Epithelial cell of esophagus (primary cell): Measurements from ENCODE around the gene ZNF441.
A peak's percentile ranks its signal among the peaks of the same experiment; 100 is the strongest.

Experiments used
- DNase-seq: peaks from one replicate; pipeline ENCODE4 v3.0.0; 2010; ENCODE audit warnings: low read depth
- H3K4me3 ChIP-seq: 2 replicates; pipeline ENCODE4 v1.5.1; 2011; ENCODE audit warnings: mild to moderate bottlenecking, low read length, control low read depth
- TF ChIP-seq, protein P1 (sequence below): IDR thresholded peaks from 2 replicates; pipeline ENCODE4 v1.5.1; 2011; ENCODE audit warnings: low read depth, mild to moderate bottlenecking, low read length, control low read depth, inconsistent platforms; ENCODE audit not compliant: insufficient read depth; ENCODE audit errors: missing control alignments

Gene ZNF441

DNA sequence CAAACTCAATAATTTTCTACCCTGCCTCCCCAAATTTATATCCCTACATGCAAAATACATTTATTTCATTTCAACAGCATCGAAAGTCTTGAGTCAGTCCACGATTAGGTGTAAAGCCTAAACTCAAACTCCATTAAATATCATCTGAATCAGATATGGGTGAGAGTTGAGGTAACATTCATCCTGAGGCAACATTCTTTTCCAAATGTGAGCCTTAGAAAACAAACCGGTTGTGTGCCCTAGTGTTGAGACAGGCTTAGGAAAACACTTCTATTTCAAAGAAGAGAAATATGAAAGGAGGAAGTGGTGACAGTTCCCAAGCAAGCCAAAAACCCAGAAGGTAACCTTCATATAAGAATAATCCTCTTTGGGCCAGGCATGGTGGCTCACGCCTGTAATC, 12.1 kb upstream of the ZNF441 start:
- no peak overlapping the region for H3K4me3 ChIP-seq
- peak; percentile 62 for DNase-seq
- TF ChIP-seq, protein P1, sequence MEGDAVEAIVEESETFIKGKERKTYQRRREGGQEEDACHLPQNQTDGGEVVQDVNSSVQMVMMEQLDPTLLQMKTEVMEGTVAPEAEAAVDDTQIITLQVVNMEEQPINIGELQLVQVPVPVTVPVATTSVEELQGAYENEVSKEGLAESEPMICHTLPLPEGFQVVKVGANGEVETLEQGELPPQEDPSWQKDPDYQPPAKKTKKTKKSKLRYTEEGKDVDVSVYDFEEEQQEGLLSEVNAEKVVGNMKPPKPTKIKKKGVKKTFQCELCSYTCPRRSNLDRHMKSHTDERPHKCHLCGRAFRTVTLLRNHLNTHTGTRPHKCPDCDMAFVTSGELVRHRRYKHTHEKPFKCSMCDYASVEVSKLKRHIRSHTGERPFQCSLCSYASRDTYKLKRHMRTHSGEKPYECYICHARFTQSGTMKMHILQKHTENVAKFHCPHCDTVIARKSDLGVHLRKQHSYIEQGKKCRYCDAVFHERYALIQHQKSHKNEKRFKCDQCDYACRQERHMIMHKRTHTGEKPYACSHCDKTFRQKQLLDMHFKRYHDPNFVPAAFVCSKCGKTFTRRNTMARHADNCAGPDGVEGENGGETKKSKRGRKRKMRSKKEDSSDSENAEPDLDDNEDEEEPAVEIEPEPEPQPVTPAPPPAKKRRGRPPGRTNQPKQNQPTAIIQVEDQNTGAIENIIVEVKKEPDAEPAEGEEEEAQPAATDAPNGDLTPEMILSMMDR, result no peak

DNA sequence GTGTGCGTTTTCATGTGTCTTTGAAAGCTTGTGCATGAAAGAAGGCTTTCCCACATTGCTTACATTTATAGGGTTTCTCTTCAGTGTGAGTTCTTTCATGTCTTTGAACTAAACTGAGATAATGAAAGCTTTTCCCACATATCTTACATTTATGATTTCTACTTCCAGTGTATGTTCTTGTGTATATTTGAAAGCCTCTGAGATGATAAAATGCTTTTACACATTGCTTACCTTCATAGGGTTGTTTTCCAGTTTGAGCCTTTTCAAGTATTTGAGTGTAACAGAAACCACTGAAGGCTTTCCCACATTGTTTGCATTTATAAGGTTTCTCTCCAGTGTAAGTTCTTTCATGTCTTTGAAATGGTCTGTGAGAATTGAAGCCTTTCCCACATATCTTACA, 9.8 kb upstream of the ZNF441 start:
- no peak for DNase-seq
- TF ChIP-seq, protein P1, result no peak
- H3K4me3 ChIP-seq, result no peak overlapping the region

DNA sequence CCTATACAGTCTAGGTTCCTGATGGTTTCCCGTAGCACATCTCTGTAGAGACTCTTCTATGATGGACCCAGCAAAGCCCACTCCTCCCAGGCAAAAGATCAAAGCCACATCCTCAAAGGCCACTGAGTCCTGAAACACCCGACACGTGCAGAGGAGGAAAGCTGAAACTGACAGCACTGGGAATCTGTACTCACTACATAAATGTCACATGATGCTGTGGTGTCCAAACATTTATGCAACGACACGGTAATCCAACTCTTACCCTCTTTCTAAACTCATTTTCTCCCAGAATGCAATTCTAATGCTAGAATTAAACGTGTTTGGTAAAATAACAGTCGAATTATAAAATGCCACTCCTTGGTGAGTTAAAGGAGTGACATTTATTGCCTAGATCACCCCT, 7.0 kb upstream of the ZNF441 start:
- H3K4me3 ChIP-seq, result no peak overlapping the region
- DNase-seq, result no peak
- TF ChIP-seq, protein P1, result no peak

DNA sequence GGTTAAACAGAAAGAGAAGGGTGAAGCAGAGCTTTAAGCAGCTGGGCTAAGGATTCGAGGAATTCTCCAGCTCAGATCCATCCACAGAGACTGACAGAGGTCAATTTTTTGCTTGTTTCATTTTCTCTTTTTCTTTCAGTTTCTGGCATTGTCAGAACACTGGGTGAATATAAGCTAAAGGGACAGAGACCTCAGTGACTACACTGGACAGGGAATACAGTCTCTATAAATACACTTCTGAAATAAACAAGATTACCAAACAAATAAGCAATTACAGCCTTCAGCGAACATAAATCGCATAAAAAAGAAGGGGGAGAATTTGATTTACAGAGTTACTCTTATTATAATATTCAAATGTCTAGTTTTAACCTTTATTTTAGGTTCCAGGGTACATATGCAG, 3.7 kb upstream of the ZNF441 start:
- TF ChIP-seq, protein P1, result no peak
- no peak for DNase-seq
- H3K4me3 ChIP-seq, result no peak overlapping the region

DNA sequence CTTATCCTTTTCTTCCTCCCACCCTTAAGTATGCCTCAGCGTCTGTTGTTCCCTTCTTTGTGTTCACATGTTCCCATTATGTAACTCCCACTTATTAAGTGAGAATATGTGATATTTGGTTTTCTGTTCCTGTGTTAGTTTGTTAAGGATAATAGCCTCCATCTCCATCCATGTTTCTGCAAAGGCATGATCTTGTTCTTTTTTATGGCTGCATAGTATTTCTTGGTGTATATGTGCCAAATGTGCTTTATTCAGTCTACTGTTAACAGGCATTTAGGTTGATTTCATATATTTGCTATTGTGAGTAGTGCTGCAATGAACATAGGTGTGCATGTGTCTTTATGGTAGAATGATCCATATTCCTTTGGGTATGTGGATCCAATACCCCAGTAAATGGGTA, 3.2 kb upstream of the ZNF441 start:
- TF ChIP-seq, protein P1, result no peak
- no peak for DNase-seq

DNA sequence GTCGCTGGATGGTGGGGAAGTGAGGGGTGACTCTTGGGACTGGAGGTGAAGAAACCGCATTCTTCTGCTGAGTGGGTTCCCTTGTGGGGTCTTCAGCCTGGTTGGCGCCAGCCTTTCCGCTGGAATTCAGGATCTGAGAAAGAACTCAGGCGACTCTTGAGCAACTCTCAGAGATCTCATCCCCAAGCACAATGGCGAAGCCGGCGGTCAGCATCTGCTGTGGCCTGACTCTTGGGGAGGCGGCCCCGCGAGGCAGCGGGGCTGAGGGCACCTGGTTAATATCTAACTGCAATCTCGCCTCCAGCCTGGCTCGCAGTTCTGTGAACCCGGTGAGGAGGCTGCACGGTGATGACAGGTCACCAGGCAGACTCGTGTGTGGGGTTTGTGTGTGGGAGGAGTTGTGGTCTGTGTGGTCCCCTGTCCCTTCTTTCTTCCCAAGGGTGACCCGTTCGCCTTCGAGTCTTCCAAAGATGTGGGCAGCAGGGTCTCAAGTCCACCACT, 883 bp downstream of the ZNF441 start:
- H3K4me3 ChIP-seq, result peak overlapping the region; percentile 72
- peak; percentile 12 for DNase-seq
- TF ChIP-seq, protein P1, result no peak

More for the DNA sequence above, 3.2 kb upstream of the ZNF441 start:
- no peak overlapping the region for H3K4me3 ChIP-seq

DNA sequence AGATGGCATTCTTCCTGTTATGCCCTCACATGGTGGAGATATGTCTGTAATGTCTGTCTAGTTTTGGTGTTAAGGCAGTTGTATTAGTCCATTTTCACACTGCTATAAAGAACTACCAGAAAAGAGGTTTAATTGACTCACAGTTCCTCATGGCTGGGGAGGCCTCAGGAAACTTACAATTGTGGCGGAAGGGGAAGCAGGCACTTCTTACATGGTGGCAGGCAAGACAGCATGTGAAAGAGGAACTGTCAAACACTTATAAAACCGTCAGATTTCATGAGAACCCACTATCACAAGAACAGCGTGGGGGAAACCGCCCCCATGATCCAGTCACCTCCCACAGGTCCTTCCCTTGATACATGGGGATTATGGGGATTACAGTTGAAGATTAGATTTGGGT, 3.2 kb downstream of the ZNF441 start:
- TF ChIP-seq, protein P1, result no peak
- H3K4me3 ChIP-seq, result no peak overlapping the region
- no peak for DNase-seq
